ENCODE measurements around the gene RCBTB1. TPM values are rescaled to one million over a fixed set of nuclear protein-coding genes. Genes with fewer than 3 reads are reported as not detected.
A peak's percentile ranks its signal among the peaks of the same experiment; 100 is the strongest.

Gene RCBTB1
- total RNA-seq, 1 donor from 2014 or later = 22.6 TPM

DNA sequence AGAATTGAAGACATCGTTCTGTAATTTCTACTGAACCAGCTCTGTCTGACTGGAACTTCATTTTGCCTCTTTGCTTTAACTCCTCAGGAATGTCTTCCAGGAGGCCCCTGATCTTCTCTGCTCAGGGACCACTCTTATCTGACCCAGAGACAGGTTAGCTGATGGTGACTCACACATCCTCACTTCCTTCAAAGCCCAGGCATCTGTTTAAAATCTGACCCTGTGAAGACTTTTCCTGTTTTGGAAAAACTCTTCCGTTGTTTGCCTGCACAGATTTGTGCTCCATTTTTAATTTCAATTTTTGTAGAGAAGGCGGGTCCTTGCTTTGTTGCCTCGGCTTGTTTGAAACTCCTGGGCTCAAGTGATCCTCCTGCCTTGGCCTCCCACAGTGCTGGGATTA, 44.6 kb upstream of the RCBTB1 start:
- Mint-ChIP-seq H3K27me3 (no peaks in the 10 kb centered on the region), H3K27ac (peak overlapping the region; percentile 78), H3K9me3 (no peaks in the 10 kb centered on the region), H3K36me3 (ENCODE audit: low read depth) (peaks cover 41% of the 10 kb centered on the region), H3K4me3 (peak overlapping the region; percentile 99), H3K4me1 (peaks cover 53% of the 10 kb centered on the region)
- POLR2A ChIA-PET = interaction anchor here (1.2 to 3.2 kb wide), 4 partner anchors 10 to 185 kb away, joined by 3 to 16 read pairs (median 4); partner anchors contain the start of genes EBPL and KPNA3
- no peak for DNase-seq
- intact Hi-C loops (cut with micrococcal nuclease) = loop anchor here (2.0 to 5.0 kb wide), 2 partner anchors 13 to 162 kb away; partner anchors contain the start of gene KPNA3
- no peak for ATAC-seq (ENCODE audit: low read depth)
- CTCF ChIA-PET = no interaction called here
- TF ChIP-seq, protein P1, sequence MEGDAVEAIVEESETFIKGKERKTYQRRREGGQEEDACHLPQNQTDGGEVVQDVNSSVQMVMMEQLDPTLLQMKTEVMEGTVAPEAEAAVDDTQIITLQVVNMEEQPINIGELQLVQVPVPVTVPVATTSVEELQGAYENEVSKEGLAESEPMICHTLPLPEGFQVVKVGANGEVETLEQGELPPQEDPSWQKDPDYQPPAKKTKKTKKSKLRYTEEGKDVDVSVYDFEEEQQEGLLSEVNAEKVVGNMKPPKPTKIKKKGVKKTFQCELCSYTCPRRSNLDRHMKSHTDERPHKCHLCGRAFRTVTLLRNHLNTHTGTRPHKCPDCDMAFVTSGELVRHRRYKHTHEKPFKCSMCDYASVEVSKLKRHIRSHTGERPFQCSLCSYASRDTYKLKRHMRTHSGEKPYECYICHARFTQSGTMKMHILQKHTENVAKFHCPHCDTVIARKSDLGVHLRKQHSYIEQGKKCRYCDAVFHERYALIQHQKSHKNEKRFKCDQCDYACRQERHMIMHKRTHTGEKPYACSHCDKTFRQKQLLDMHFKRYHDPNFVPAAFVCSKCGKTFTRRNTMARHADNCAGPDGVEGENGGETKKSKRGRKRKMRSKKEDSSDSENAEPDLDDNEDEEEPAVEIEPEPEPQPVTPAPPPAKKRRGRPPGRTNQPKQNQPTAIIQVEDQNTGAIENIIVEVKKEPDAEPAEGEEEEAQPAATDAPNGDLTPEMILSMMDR (IDR thresholded peaks at IDR 0.05) = no peak

DNA sequence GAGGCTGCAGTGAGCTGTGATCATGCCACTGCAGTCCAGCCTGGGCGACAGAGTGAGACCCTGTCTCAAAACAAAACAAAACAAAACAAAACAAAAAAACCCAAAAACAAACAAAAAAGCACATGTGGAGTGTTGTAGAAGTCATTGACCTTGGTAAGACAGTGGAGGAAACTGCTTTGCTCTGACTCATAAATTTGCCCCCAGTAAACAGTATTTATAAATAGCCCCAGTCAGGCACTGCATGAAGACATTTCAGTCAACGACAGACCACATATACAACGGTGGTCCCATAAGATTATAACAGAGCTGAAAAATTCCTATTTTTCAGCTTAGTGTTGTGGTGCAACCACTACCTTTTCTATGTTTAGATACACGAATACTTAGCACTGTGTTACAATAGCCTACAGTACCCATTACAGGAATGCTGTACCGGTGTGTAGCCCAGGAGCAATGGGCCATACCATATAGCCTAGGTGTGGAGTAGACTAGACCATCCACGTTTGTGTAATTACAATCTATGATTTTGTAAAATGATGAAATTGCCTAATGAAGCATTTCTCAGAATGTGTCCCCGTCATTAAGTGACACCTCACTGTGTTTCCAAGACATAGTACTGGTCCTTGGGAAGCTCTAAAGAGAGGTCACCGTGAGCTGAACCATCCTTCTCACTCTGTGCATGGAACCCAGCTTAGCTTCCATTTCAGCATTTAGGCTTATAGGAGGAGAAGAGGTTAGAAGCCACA, 44.0 kb upstream of the RCBTB1 start:
- Mint-ChIP-seq H3K36me3 (ENCODE audit: low read depth) (peaks cover 37% of the 10 kb centered on the region), H3K9me3 (no peaks in the 10 kb centered on the region), H3K27me3 (no peaks in the 10 kb centered on the region), H3K4me3 (peak overlapping the region; percentile 99), H3K27ac (peak overlapping the region; percentile 98), H3K4me1 (peaks cover 48% of the 10 kb centered on the region)
- ChIA-PET CTCF (interaction anchor here (1.4 to 1.7 kb wide), 2 partner anchors 9 to 22 kb away, joined by 3 to 9 read pairs; no protein-coding TSS in a partner anchor), POLR2A (interaction anchor here (1.1 to 3.2 kb wide), 6 partner anchors 9 to 184 kb away, joined by 3 to 16 read pairs (median 6); partner anchors contain the start of genes EBPL, KPNA3 and RCBTB1)
- intact Hi-C loops (cut with micrococcal nuclease) = loop anchor here (2.0 to 5.0 kb wide), 2 partner anchors 13 to 163 kb away; partner anchors contain the start of gene KPNA3
- DNase-seq (no peak), ATAC-seq (ENCODE audit: low read depth) (no peak)
- TF ChIP-seq, protein P1 (IDR thresholded peaks at IDR 0.05) = no peak

DNA sequence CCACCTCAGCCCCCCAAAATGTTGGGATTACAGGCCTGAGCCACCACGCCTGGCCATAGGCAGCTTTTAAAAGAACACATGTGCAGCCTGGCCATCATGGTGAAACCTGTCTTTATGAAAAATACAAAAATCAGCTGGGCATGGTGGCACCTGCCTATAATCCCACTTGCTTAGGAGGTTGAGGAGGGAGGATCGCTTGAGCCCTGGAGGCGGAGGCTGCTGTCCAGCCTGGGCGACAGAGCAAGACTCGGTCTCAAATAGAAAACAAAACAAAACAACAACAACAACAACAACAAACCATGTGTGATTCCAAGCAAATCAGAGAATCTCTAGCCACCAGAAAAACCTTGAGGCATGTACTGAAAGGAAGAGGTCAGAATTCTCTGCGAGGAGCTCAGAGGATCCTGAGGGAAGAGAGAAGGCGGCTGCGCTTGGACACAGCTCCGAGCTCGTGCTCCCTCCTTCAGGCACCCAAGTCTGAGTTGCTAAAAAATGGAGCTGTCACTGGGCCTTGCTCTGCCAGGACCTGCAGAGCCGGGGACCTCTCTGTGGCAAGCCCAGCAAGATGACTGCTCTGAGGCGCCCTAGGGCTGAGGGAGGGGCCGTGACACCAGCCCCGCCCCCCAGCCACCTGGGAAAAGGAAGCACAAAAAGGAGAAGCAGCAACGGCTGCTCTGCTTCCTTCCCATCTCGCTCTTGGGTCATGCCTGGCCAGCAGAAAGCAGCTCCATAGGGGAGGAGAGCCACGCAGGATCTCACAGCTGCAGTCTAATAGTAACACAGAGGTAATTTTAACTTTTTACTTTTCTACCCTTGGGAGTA, 42.7 kb upstream of the RCBTB1 start, which contains the start of gene ARL11:
TSS of gene ARL11 (plus strand) at position 677 of the 822 bp plus-strand sequence. CDS start 1,941 bp downstream, outside the sequence.
- Mint-ChIP-seq H3K27me3 (no peaks in the 10 kb centered on the region), H3K4me1 (peaks cover 37% of the 10 kb centered on the region), H3K4me3 (peak within 1 kb of the TSS; percentile 99), H3K36me3 (ENCODE audit: low read depth) (peaks cover 30% of the 10 kb centered on the region), H3K27ac (peak within 1 kb of the TSS; percentile 98), H3K9me3 (no peaks in the 10 kb centered on the region)
- ChIA-PET CTCF (interaction anchor here (1.4 to 1.7 kb wide), 2 partner anchors 10 to 20 kb away, joined by 3 to 9 read pairs; no protein-coding TSS in a partner anchor), POLR2A (interaction anchor here (0.6 to 3.2 kb wide), 15 partner anchors 8 to 1312 kb away, joined by 3 to 16 read pairs (median 5); partner anchors contain the start of genes CAB39L, EBPL, KPNA3 and RCBTB1)
- intact Hi-C loops (cut with micrococcal nuclease) = loop anchor here (1.0 to 5.0 kb wide), 4 partner anchors 8 to 164 kb away; partner anchors contain the start of genes KPNA3 and RCBTB1
- TF ChIP-seq, protein P1 (IDR thresholded peaks at IDR 0.05) = no peak
- DNase-seq (peak; percentile 78), ATAC-seq (ENCODE audit: low read depth) (peak; percentile 98)

DNA sequence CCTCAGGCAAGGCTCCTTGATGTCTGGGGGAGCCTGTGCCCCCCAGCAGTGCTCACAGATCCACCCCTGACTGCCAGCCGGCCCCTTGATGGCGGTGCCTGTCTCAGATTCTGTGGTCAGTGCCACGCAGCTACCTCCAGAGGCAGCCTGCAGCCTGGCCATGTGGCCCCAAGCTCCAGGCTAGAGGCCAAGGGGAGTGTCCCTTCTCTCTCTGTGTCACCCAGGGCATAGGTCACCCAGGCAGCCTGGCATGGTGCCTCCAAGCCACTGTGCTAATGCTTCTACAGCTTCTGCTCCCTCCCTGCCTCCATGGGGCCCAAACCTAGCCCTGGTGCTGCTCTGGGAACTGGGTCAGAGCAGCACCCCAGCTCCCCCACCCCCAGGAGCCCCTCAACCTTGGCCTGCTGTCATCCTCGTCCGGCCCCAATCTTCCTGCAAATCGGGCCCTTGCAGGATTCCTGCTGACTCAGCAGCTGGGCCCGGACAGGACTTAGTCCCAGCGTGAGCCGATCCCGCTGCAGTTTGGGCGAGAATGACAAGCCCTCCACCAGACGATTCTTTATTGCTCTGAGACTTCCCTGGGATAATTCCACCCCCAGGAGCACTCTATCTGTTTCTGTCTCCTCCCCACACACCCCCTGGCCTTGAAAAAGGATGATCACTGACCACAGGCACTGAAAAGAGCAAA, 40.2 kb upstream of the RCBTB1 start:
- peaks cover 10% of the 10 kb centered on the region for H3K36me3 Mint-ChIP-seq (ENCODE audit: low read depth)
- no peaks in the 10 kb centered on the region for H3K27me3 Mint-ChIP-seq
- ChIA-PET POLR2A (interaction anchor here (1.0 kb wide), 1 partner anchor 13 kb away, joined by 3 read pairs; no protein-coding TSS in a partner anchor), CTCF (no interaction called here)
- DNase-seq = no peak
- no peak overlapping the region for H3K4me3 Mint-ChIP-seq
- no peak overlapping the region for H3K27ac Mint-ChIP-seq
- intact Hi-C loops (cut with micrococcal nuclease) = loop anchor here (5.0 kb wide), 1 partner anchor 167 kb away; the partner anchor contains the start of gene KPNA3
- peaks cover 31% of the 10 kb centered on the region for H3K4me1 Mint-ChIP-seq
- ATAC-seq (ENCODE audit: low read depth) = no peak
- TF ChIP-seq, protein P1 (IDR thresholded peaks at IDR 0.05) = no peak
- no peaks in the 10 kb centered on the region for H3K9me3 Mint-ChIP-seq
